Neural crest cell (in vitro differentiated cells): ENCODE results near the gene SLC39A12. TPM values are rescaled to one million over a fixed set of nuclear protein-coding genes. Genes with fewer than 3 reads are reported as not detected.

ENCODE experiments used
- DNase-seq: peaks from one replicate; pipeline ENCODE4 v3.0.0; 2021; ENCODE audit warnings: low read depth, mixed read lengths, low spot score
- H3K27ac Mint-ChIP-seq: one replicate; pipeline ENCODE4 v1.8.0; 2021; ENCODE audit warnings: mild to moderate bottlenecking, mixed read lengths; ENCODE audit not compliant: unreplicated experiment
- H3K27me3 Mint-ChIP-seq: 2 replicates; pipeline ENCODE4 v1.8.0; 2021; ENCODE audit warnings: low read depth, mild to moderate bottlenecking, mixed read lengths
- H3K36me3 Mint-ChIP-seq: 2 replicates; pipeline ENCODE4 v1.8.0; 2021; ENCODE audit warnings: low read depth, mild to moderate bottlenecking, mixed read lengths
- H3K4me1 Mint-ChIP-seq: 2 replicates; pipeline ENCODE4 v1.8.0; 2021; ENCODE audit warnings: mixed read lengths
- H3K4me3 Mint-ChIP-seq: one replicate; pipeline ENCODE4 v1.8.0; 2021; ENCODE audit warnings: mild to moderate bottlenecking, mixed read lengths
- H3K9me3 Mint-ChIP-seq: 2 replicates; pipeline ENCODE4 v1.8.0; 2021; ENCODE audit warnings: mixed read lengths
- total RNA-seq: library from RNA; stranded (reverse); gene quantifications from 2 replicates; pipeline ENCODE4 v1.2.1, GENCODE V29; 2021
- TF ChIP-seq, protein P1 (sequence below): fragments of 200-600 bp; sonication (generic); conservative IDR thresholded peaks from 2 replicates; pipeline ENCODE4 v1.5.0; 2021; ENCODE audit warnings: antibody characterized with exemption, mild to moderate bottlenecking

Gene SLC39A12
- total RNA-seq, 1 donor from 2014 or later: not detected

- H3K27ac Mint-ChIP-seq: no peak overlapping the region
- H3K9me3 Mint-ChIP-seq: no peaks in the 10 kb centered on the region
- TF ChIP-seq, protein P1, sequence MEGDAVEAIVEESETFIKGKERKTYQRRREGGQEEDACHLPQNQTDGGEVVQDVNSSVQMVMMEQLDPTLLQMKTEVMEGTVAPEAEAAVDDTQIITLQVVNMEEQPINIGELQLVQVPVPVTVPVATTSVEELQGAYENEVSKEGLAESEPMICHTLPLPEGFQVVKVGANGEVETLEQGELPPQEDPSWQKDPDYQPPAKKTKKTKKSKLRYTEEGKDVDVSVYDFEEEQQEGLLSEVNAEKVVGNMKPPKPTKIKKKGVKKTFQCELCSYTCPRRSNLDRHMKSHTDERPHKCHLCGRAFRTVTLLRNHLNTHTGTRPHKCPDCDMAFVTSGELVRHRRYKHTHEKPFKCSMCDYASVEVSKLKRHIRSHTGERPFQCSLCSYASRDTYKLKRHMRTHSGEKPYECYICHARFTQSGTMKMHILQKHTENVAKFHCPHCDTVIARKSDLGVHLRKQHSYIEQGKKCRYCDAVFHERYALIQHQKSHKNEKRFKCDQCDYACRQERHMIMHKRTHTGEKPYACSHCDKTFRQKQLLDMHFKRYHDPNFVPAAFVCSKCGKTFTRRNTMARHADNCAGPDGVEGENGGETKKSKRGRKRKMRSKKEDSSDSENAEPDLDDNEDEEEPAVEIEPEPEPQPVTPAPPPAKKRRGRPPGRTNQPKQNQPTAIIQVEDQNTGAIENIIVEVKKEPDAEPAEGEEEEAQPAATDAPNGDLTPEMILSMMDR: no peak
- peaks cover 12% of the 10 kb centered on the region for H3K4me1 Mint-ChIP-seq
- no peaks in the 10 kb centered on the region for H3K36me3 Mint-ChIP-seq
- H3K4me3 Mint-ChIP-seq: no peak overlapping the region
- peaks cover 10% of the 10 kb centered on the region for H3K27me3 Mint-ChIP-seq
- DNase-seq: no peak
Measured at GRCh38 chr10:18079665-18080295, 128.1 kb downstream of the SLC39A12 start.

DNA sequence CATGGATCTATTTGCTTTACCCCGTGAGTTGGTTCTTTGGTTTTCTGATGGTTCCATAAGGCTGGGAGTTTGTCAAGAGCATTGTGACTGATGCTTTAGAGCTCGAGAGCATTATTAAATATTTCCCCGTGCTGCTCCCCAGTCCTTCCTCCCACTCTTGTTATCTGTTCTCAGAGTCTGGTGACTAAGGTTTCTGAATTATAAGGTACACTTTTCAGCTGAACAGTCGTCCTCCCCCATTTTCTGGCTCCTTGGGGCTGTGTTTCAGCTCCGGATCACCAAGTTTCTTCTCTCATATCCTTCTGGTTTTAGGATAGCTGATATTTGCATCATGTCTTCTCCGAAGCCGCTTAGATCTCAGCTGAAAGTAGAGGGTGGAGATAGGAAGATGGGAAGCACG, 130.7 kb downstream of the SLC39A12 start:
- no peak for DNase-seq
- H3K4me3 Mint-ChIP-seq: no peak overlapping the region
- TF ChIP-seq, protein P1: no peak
- peaks cover 12% of the 10 kb centered on the region for H3K4me1 Mint-ChIP-seq
- no peaks in the 10 kb centered on the region for H3K9me3 Mint-ChIP-seq
- no peaks in the 10 kb centered on the region for H3K36me3 Mint-ChIP-seq
- H3K27me3 Mint-ChIP-seq: peaks cover 10% of the 10 kb centered on the region
- no peak overlapping the region for H3K27ac Mint-ChIP-seq

DNA sequence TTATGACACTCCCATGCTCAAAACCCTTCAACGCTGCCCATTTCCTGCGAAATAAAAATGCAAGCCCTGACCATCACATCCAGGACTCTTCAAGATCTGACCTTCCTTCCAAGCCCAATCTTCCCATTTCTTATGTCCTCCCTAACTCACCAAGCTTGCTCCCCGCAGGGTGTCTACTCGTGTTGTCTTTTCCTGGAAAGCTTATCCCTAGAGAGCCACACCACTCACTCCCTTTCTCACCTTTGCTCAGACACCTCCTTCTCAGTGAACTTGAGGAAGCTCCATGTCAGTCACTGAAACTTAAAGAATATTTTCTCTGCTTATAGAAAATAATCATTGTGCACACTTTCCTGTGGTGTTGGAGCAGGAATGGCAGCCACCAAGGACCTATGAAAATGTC, 134.1 kb downstream of the SLC39A12 start:
- Mint-ChIP-seq H3K4me3 (no peak overlapping the region), H3K27ac (no peak overlapping the region), H3K36me3 (no peaks in the 10 kb centered on the region), H3K9me3 (no peaks in the 10 kb centered on the region), H3K27me3 (peaks cover 10% of the 10 kb centered on the region), H3K4me1 (peaks cover 6% of the 10 kb centered on the region)
- no peak for DNase-seq
- TF ChIP-seq, protein P1: no peak

GRCh38 chr10:18086746-18087145, 135.0 kb downstream of the SLC39A12 start:
- H3K27me3 Mint-ChIP-seq: peaks cover 10% of the 10 kb centered on the region
- H3K4me1 Mint-ChIP-seq: no peaks in the 10 kb centered on the region
- DNase-seq: no peak
- TF ChIP-seq, protein P1: no peak
- no peaks in the 10 kb centered on the region for H3K9me3 Mint-ChIP-seq
- no peak overlapping the region for H3K4me3 Mint-ChIP-seq
- H3K27ac Mint-ChIP-seq: no peak overlapping the region
- H3K36me3 Mint-ChIP-seq: no peaks in the 10 kb centered on the region

DNA sequence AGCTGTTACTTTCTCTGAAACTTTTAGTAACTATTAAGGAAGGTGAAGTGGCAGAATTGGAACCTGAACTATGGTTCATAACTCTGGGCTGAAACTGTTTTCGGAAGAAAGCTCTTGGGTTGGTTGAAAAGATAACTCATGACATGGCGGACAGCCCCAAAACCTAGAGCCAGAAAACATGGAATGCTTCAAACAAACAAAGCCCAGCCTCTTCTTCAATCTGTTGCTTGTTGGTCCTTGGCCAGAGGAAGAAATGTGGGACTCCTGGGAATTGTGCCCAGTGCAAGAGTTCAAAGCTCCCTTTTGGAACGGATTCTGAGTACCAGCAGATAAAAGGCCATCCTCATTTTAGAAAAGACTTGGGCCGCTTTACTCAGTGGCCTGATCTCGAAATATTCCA, 135.6 kb downstream of the SLC39A12 start:
- Mint-ChIP-seq H3K4me3 (no peak overlapping the region), H3K27me3 (peaks cover 10% of the 10 kb centered on the region), H3K9me3 (no peaks in the 10 kb centered on the region), H3K27ac (no peak overlapping the region), H3K36me3 (no peaks in the 10 kb centered on the region), H3K4me1 (no peaks in the 10 kb centered on the region)
- DNase-seq: no peak
- TF ChIP-seq, protein P1: no peak

Other genes starting within 250 kb of the SLC39A12 start
- 0.05 TPM in 1 of 2 replicates, not detected in the other for gene TMEM236, start 199.7 kb upstream of the SLC39A12 start, total RNA-seq
- gene MRC1, start 142.6 kb upstream of the SLC39A12 start, total RNA-seq: not detected in 2 replicates
- 2.1 and 2.2 TPM in 2 replicates for gene CACNB2, start 188.5 kb downstream of the SLC39A12 start, total RNA-seq